ENCODE results near the gene ORAI2. TPM values are rescaled to one million over a fixed set of nuclear protein-coding genes. Genes with fewer than 3 reads are reported as not detected.

Gene ORAI2
- total and polyA plus RNA-seq, 2 of the 13 experiments (the other 11 are each of a cell fraction or from before 2014, with no cell fraction given) = 3.0 to 6.0 TPM

GRCh38 chr7:102464577-102465280 is 31.4 kb downstream of the ORAI2 start, which contains the start of the genes ALKBH4 and LRWD1 (continued):
- no peak for TF ChIP-seq THAP7 (CRISPR knock-in tag; IDR thresholded peaks at IDR 0.05)
- TF ChIP-seq, protein P1, sequence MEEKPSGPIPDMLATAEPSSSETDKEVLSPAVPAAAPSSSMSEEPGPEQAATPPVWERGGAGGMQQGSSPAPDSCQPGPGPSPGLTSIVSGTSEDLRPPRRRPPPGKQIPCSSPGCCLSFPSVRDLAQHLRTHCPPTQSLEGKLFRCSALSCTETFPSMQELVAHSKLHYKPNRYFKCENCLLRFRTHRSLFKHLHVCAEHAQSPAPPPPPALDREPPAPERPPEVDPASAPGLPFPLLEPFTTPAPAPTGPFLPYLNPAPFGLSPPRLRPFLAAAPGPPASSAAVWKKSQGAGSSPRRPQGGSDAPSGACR (CRISPR knock-in tag; IDR thresholded peaks at IDR 0.05) = 0 out of 2 replicates have a peak, but pooled peaks have one; percentile 69
- no peak; the same call in 1 of the 2 replicates for TF ChIP-seq ZSCAN5A (CRISPR knock-in tag; IDR thresholded peaks at IDR 0.05; ENCODE audit: borderline replicate concordance)
- TF ChIP-seq WIZ (CRISPR knock-in tag; IDR thresholded peaks at IDR 0.05) = peak; percentile 44; the same call in 1 of the 2 replicates
- no peak for TF ChIP-seq ZNF496 (CRISPR knock-in tag; IDR thresholded peaks at IDR 0.05; ENCODE audit: insufficient replicate concordance)
- peak; percentile 49; the same call in 1 of the 2 replicates for TF ChIP-seq ARID5B (CRISPR knock-in tag; IDR thresholded peaks at IDR 0.05)
- TF ChIP-seq NCOA5 (CRISPR knock-in tag; IDR thresholded peaks at IDR 0.05) = no peak
- no peak for TF ChIP-seq TEF (CRISPR knock-in tag; IDR thresholded peaks at IDR 0.05)
- peak; percentile 51; the same call in 1 of the 2 replicates for TF ChIP-seq ZNF451 (CRISPR knock-in tag; IDR thresholded peaks at IDR 0.05)
- no peak for TF ChIP-seq ZBTB21 (CRISPR knock-in tag; IDR thresholded peaks at IDR 0.05)
- peak; percentile 78; the same call in 1 of the 2 replicates for TF ChIP-seq FOXC1 (CRISPR knock-in tag; IDR thresholded peaks at IDR 0.05; ENCODE audit: borderline replicate concordance)
- peak; percentile 77 for TF ChIP-seq TAF1 (CRISPR knock-in tag; IDR thresholded peaks at IDR 0.05)
- TF ChIP-seq NCOR1 (IDR thresholded peaks at IDR 0.05; ENCODE audit: borderline replicate concordance, low read length) = no peak
- peak; percentile 81; the same call in 1 of the 2 replicates for TF ChIP-seq RELA (CRISPR knock-in tag; IDR thresholded peaks at IDR 0.05)
- no peak for TF ChIP-seq PAF1 (CRISPR knock-in tag; IDR thresholded peaks at IDR 0.05)
- 0 out of 2 replicates have a peak, but pooled peaks have one; percentile 8 for TF ChIP-seq ELK4 (CRISPR knock-in tag; IDR thresholded peaks at IDR 0.05; ENCODE audit: borderline replicate concordance)
- TF ChIP-seq PCBP2 (optimal IDR thresholded peaks at IDR 0.05; ENCODE audit: low read depth, low read length, poor library complexity, severe bottlenecking) = no peak
- no peak for TF ChIP-seq SRSF4 (IDR thresholded peaks at IDR 0.05; ENCODE audit: low read depth, low read length, poor library complexity, severe bottlenecking)
- no peak for TF ChIP-seq ZNF713 (CRISPR knock-in tag; IDR thresholded peaks at IDR 0.05)
- no peak for TF ChIP-seq PRPF4 (IDR thresholded peaks at IDR 0.05; ENCODE audit: low read depth, low read length, poor library complexity, severe bottlenecking)

Data from HepG2 (cell line).